ENCODE data around the gene SREBF2.

The SREBF2 gene

GRCh38 chr22:41922328-41922727 lies 89.4 kb downstream of the SREBF2 start:
- no peak for DNase-seq (ENCODE audit: low read depth)

- no peak for DNase-seq (ENCODE audit: low read depth)
Observed at GRCh38 chr22:41922940-41923594, 90.2 kb downstream of the SREBF2 start.

GRCh38 chr22:41923595-41924276 lies 90.8 kb downstream of the SREBF2 start:
- no peak for DNase-seq (ENCODE audit: low read depth)

DNA sequence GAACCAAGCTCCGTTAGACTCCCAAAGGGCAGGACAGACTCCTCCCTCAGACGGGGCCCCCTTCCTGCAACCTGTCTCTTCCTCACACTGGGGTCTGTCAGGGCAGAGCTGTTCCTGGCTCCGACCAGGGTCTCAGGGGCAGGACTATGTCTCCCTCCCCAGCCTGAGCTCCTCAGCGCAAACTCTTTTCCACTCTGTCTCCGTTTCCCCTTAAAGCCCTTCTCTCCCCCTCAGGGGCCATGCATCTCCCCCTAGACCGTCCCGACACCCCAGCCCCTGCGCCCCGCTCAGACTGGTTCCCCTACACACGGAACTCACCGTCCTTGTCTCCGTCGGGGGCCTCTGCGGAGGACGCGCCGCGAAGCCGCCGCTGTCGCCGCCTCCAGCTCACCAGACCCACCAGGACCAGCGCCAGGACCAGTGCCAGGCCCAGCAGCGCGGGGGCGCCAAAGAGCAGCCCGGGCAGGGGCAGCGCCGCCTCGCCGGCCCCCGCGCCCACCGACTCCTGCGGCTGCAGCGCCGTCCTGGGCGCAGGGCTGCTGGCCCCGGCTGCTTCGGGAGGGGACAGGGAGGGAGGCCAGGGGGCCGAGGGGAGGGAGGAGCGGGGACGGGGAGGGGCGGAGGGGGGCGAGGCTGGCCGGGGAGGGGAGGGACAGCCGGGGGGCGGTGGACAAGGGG lies 93.0 kb downstream of the SREBF2 start:
- DNase-seq (ENCODE audit: low read depth), result peak; percentile 77

GRCh38 chr22:41927813-41928212 lies 94.9 kb downstream of the SREBF2 start:
- DNase-seq (ENCODE audit: low read depth), result no peak

GRCh38 chr22:41928593-41929417 lies 95.9 kb downstream of the SREBF2 start:
- DNase-seq (ENCODE audit: low read depth), result no peak

DNA sequence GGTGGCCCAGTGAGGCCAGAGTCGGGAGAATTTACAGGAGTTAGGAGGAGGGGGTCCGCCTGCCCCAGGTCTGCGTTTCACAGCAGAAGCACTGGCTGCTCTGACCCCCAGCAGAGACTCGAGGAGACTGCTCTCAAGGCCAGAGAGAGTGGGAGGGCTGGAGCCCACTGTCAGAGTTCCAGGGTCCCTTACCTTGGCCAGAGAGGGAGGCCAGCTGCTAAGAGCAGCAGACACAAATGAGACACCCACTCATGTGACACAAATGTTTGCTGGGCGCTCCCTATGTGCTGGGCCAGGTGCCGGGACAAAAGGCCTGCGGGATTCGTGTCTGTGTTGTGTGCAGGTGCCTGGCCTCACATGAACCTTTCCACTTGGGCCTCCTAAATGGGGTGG lies 96.5 kb downstream of the SREBF2 start:
- no peak for DNase-seq (ENCODE audit: low read depth)

- DNase-seq (ENCODE audit: low read depth), result no peak
Observed at GRCh38 chr22:41931701-41932269, 98.9 kb downstream of the SREBF2 start.

- no peak for DNase-seq (ENCODE audit: low read depth)
Observed at GRCh38 chr22:41932353-41932752, 99.4 kb downstream of the SREBF2 start.

DNA sequence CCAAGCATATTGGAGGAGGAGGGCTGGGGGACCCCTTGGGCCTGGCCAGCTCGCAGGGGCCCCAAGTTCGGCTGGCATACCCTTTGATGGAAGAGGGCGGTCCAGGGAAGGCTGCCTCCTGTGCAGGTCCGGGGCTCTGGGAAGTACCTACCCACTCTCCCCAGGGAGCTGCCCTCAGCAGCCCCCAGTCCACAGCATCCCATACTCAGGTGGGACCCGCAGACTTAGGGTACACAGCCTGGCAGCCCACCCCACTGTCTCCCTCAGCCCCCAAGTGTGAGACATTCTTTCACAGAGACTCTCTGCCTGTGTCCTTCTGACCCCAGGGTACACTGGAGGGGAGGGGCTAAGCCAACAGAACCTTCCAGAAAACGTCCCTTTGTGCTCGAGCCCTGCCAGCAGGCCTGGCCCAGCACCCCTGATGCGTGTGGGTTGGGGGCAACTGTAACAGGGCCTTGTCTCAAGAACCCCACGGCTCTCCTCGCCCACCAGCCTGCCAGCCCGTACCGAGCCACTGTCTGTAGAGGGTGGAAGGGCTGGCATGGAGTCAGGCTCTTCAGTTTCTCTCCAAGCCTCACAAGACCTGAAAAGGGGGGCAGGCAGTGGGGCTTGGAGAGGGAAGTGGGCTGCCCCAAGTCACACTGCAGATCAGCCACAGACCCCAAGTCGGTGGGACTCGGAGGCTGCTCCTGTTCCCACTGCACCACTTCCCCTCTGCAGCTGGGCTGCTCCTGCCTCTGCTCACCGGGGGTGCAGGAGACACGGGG lies 100.7 kb downstream of the SREBF2 start:
- DNase-seq (ENCODE audit: low read depth), result no peak

DNA sequence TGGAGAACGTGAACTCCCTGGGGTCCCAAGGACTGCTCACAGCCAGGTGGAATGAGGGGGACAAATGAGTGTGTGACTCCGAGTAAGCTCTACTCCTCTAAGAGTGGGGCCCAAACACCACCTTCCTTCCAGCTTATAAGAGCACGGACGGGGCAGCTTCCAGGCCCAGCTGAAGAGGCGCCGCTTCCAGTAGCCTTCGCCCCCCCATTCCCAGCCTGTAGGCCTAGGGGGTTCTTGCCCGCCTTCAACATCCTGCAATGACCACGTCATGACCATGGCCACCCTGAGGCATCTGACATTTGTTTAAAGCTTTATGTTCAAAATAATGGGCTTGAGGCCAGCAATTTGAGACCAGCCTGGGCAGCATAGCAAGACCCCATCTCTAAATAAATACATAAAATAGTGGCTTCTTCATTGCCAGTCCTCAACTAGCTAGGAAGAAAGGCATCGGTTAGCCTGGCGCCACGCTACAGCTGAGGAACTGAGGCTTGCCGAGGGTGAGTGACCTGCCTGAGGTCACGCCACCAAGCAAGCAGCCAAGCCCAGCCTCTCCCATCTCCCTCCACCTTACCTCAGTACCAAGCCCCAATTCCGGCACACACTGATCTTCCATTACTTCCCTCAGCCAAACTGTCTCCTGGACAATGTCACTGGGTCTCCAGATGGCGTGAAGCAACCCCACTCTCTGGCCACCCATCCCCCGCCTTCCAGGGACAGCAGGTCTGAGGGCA lies 101.5 kb downstream of the SREBF2 start:
- DNase-seq (ENCODE audit: low read depth), result no peak

GRCh38 chr22:41935015-41935351 lies 102.1 kb downstream of the SREBF2 start:
- DNase-seq (ENCODE audit: low read depth), result no peak

GRCh38 chr22:41935509-41935908 lies 102.6 kb downstream of the SREBF2 start:
- no peak for DNase-seq (ENCODE audit: low read depth)

- DNase-seq (ENCODE audit: low read depth), result no peak
Observed at GRCh38 chr22:41936894-41937169, 103.9 kb downstream of the SREBF2 start.

GRCh38 chr22:41939981-41940831 lies 107.3 kb downstream of the SREBF2 start:
- DNase-seq (ENCODE audit: low read depth), result peak; percentile 87

- peak; percentile 78 for DNase-seq (ENCODE audit: low read depth)
Observed at GRCh38 chr22:41940832-41941765, 108.2 kb downstream of the SREBF2 start.

DNA sequence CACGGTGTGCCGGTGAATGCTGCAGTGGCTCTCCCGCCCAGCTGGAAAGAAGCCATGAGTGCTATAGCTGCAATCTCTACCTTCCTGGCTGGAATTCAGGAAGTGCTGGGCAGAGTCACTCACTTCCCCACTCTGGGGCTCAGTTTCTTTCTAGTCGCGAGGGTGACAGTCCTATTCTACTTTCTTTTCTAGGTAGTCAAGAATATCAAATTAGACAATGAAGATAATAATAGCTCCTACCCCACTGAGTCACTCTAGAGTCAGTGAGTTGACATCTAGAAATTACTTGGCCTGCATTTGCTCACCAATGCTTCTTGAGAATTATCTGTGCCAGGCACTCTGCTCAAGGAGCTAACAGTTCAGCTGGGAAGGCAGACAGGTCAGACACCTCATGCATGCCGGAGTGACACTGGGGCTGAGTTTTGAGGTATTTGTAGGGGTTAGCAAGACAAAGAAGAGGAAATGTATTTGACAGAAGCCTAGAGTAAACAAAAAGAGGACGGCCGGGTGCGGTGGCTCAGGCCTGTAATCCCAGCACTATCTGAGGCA lies 110.8 kb downstream of the SREBF2 start:
- no peak for DNase-seq (ENCODE audit: low read depth)

GRCh38 chr22:41946629-41947423 lies 113.9 kb downstream of the SREBF2 start, which contains the start of gene CENPM:
CENPM (minus strand) TSS chr22:41947152; CDS start chr22:41947076, 76 bp downstream.
- peak; percentile 93 for DNase-seq (ENCODE audit: low read depth)
